ENCODE measurements around the gene EFNA3. TPM values are rescaled to one million over a fixed set of nuclear protein-coding genes. Genes with fewer than 3 reads are reported as not detected.

EFNA3 gene
- total RNA-seq, 1 experiment from 2014 or later = 12.5 TPM

DNA sequence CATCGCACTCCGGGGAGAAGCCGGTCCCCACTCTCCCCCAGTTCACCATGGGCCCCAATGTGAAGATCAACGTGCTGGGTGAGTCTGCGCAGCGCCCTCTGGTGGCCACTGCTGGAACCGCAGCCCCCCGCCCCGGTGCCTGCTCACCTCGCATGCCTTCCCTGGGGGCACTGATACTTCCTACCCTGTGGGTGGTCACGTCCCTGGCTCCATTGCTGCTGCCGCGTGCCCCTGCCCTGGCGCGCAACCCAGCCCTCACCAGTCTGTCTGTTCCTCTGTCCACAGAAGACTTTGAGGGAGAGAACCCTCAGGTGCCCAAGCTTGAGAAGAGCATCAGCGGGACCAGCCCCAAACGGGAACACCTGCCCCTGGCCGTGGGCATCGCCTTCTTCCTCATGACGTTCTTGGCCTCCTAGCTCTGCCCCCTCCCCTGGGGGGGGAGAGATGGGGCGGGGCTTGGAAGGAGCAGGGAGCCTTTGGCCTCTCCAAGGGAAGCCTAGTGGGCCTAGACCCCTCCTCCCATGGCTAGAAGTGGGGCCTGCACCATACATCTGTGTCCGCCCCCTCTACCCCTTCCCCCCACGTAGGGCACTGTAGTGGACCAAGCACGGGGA is 7.6 kb downstream of the EFNA3 start:
- peak overlapping the region; percentile 95 for H3K4me3 Mint-ChIP-seq
- TF ChIP-seq ETV6 (CRISPR knock-in tag; IDR thresholded peaks at IDR 0.05) (0 out of 2 replicates have a peak, but pooled peaks have one; percentile 17), FOXK1 (CRISPR knock-in tag; IDR thresholded peaks at IDR 0.05) (0 out of 2 replicates have a peak, but pooled peaks have one; percentile 16), NR2C2 (CRISPR knock-in tag; IDR thresholded peaks at IDR 0.05) (no peak)
- TF ChIP-seq, protein P1, sequence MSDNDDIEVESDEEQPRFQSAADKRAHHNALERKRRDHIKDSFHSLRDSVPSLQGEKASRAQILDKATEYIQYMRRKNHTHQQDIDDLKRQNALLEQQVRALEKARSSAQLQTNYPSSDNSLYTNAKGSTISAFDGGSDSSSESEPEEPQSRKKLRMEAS (CRISPR knock-in tag; IDR thresholded peaks at IDR 0.05) = peak; percentile 61
- TF ChIP-seq, protein P2, sequence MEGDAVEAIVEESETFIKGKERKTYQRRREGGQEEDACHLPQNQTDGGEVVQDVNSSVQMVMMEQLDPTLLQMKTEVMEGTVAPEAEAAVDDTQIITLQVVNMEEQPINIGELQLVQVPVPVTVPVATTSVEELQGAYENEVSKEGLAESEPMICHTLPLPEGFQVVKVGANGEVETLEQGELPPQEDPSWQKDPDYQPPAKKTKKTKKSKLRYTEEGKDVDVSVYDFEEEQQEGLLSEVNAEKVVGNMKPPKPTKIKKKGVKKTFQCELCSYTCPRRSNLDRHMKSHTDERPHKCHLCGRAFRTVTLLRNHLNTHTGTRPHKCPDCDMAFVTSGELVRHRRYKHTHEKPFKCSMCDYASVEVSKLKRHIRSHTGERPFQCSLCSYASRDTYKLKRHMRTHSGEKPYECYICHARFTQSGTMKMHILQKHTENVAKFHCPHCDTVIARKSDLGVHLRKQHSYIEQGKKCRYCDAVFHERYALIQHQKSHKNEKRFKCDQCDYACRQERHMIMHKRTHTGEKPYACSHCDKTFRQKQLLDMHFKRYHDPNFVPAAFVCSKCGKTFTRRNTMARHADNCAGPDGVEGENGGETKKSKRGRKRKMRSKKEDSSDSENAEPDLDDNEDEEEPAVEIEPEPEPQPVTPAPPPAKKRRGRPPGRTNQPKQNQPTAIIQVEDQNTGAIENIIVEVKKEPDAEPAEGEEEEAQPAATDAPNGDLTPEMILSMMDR (IDR thresholded peaks at IDR 0.05) = peak; percentile 100
- CTCF ChIA-PET = interaction anchor here (0.6 to 3.1 kb wide), 45 partner anchors 9 to 606 kb away, joined by 3 to 156 read pairs (median 7); partner anchors contain the start of genes ADAM15, CKS1B, DPM3 and EFNA4
- POLR2A ChIA-PET = interaction anchor here (0.5 kb wide), 1 partner anchor 1087 kb away, joined by 3 read pairs; no protein-coding TSS in a partner anchor
- H3K4me1 Mint-ChIP-seq = peaks cover 37% of the 10 kb centered on the region
- H3K9me3 Mint-ChIP-seq = no peaks in the 10 kb centered on the region
- H3K27me3 Mint-ChIP-seq (ENCODE audit: low read depth) = peaks cover 34% of the 10 kb centered on the region
- DNase-seq (ENCODE audit: low spot score) = peak; percentile 93
- no peak overlapping the region for H3K27ac Mint-ChIP-seq
- peak; percentile 6 for ATAC-seq
- H3K36me3 Mint-ChIP-seq = no peaks in the 10 kb centered on the region

DNA sequence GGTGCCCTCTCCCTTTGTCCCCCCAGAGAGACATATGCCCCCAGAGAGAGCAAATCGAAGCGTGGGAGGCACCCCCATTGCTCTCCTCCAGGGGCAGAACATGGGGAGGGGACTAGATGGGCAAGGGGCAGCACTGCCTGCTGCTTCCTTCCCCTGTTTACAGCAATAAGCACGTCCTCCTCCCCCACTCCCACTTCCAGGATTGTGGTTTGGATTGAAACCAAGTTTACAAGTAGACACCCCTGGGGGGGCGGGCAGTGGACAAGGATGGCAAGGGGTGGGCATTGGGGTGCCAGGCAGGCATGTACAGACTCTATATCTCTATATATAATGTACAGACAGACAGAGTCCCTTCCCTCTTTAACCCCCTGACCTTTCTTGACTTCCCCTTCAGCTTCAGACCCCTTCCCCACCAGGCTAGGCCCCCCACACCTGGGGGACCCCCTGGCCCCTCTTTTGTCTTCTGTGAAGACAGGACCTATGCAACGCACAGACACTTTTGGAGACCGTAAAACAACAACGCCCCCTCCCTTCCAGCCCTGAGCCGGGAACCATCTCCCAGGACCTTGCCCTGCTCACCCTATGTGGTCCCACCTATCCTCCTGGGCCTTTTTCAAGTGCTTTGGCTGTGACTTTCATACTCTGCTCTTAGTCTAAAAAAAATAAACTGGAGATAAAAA is 8.4 kb downstream of the EFNA3 start:
- Mint-ChIP-seq H3K36me3 (no peaks in the 10 kb centered on the region), H3K4me3 (0 out of 2 replicates have a peak overlapping the region, but pooled peaks have one; percentile 95), H3K4me1 (peaks cover 38% of the 10 kb centered on the region), H3K27me3 (ENCODE audit: low read depth) (peaks cover 34% of the 10 kb centered on the region), H3K27ac (no peak overlapping the region), H3K9me3 (no peaks in the 10 kb centered on the region)
- ChIA-PET POLR2A (no interaction called here), CTCF (interaction anchor here (1.0 to 3.1 kb wide), 19 partner anchors 8 to 217 kb away, joined by 3 to 156 read pairs (median 23); partner anchors contain the start of genes ADAM15, CKS1B, DPM3 and EFNA4)
- ATAC-seq = no peak
- peak; percentile 50 for DNase-seq (ENCODE audit: low spot score)
- TF ChIP-seq, protein P3, sequence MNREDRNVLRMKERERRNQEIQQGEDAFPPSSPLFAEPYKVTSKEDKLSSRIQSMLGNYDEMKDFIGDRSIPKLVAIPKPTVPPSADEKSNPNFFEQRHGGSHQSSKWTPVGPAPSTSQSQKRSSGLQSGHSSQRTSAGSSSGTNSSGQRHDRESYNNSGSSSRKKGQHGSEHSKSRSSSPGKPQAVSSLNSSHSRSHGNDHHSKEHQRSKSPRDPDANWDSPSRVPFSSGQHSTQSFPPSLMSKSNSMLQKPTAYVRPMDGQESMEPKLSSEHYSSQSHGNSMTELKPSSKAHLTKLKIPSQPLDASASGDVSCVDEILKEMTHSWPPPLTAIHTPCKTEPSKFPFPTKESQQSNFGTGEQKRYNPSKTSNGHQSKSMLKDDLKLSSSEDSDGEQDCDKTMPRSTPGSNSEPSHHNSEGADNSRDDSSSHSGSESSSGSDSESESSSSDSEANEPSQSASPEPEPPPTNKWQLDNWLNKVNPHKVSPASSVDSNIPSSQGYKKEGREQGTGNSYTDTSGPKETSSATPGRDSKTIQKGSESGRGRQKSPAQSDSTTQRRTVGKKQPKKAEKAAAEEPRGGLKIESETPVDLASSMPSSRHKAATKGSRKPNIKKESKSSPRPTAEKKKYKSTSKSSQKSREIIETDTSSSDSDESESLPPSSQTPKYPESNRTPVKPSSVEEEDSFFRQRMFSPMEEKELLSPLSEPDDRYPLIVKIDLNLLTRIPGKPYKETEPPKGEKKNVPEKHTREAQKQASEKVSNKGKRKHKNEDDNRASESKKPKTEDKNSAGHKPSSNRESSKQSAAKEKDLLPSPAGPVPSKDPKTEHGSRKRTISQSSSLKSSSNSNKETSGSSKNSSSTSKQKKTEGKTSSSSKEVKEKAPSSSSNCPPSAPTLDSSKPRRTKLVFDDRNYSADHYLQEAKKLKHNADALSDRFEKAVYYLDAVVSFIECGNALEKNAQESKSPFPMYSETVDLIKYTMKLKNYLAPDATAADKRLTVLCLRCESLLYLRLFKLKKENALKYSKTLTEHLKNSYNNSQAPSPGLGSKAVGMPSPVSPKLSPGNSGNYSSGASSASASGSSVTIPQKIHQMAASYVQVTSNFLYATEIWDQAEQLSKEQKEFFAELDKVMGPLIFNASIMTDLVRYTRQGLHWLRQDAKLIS (CRISPR knock-in tag; IDR thresholded peaks at IDR 0.05; ENCODE audit: borderline replicate concordance) = no peak
- no peak for TF ChIP-seq HMGA2 (CRISPR knock-in tag; IDR thresholded peaks at IDR 0.05)
- TF ChIP-seq ZNF512 (CRISPR knock-in tag; IDR thresholded peaks at IDR 0.05; ENCODE audit: borderline replicate concordance) = no peak
- TF ChIP-seq TEAD4 (CRISPR knock-in tag; IDR thresholded peaks at IDR 0.05) = no peak
- no peak for TF ChIP-seq MYBL2 (CRISPR knock-in tag; IDR thresholded peaks at IDR 0.05)
- no peak for TF ChIP-seq OVOL2 (CRISPR knock-in tag; IDR thresholded peaks at IDR 0.05; ENCODE audit: borderline replicate concordance)
